AG09309 (cell line): ENCODE results near the gene MAN1B1.

Source experiments
- DNase-seq: peaks from one replicate; pipeline ENCODE4 v3.0.0-alpha.2; 2010; ENCODE audit warnings: low read depth
- H3K4me3 ChIP-seq: 2 replicates; pipeline ENCODE4 v1.5.1; 2011; ENCODE audit warnings: mild to moderate bottlenecking, low read depth, low read length, moderate library complexity; ENCODE audit not compliant: control insufficient read depth
- TF ChIP-seq, protein P1 (sequence below): IDR thresholded peaks from 2 replicates; pipeline ENCODE4 v1.5.1; 2011; ENCODE audit warnings: mild to moderate bottlenecking, low read depth, low read length, inconsistent platforms; ENCODE audit not compliant: insufficient read depth, control insufficient read depth; ENCODE audit errors: missing control alignments

The MAN1B1 gene

DNA sequence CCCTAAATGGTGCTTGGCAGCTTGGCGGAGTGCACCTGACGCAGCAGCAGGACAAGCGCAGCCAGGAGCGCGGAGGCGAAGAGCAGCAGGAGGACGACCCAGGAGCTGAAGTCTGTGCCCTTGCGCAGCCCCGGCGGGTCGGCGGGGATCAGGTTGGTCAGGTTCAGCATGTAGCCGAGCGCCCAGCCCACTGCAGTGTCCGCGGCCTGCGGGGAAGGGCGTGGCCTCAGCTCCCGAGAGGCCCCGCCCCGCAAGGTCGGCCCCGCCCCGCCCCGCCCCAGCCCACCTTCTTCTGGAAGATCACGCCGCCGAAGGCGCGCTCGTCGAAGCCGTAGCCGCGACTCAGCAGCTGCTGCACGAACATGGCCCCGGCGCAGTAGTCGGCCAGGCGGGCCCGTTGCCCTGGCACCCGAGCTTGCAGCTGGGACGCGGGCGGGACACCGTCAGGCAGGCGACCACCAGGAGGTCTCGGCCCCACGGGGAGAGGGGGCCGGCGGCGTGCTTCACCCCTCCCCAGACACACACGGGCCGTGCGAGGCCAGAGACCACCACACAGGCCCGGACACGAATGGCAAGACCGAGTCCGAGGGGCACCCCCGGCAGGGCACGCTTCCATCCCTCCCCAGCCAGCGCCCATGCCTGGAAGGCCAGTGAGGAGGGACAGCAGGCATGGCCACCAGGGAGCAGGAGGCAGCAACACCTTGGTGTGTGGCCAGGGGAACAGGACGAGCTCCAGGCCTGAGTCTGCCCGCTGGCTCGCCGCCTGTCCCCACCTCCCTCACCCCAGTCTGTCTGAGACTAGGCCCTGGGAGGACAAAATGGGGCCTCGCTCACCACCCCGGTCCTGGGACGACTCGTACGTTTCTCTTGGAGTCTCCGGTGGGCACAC lies 37.9 kb upstream of the MAN1B1 start:
- H3K4me3 ChIP-seq = no peak overlapping the region
- DNase-seq = no peak
- TF ChIP-seq, protein P1, sequence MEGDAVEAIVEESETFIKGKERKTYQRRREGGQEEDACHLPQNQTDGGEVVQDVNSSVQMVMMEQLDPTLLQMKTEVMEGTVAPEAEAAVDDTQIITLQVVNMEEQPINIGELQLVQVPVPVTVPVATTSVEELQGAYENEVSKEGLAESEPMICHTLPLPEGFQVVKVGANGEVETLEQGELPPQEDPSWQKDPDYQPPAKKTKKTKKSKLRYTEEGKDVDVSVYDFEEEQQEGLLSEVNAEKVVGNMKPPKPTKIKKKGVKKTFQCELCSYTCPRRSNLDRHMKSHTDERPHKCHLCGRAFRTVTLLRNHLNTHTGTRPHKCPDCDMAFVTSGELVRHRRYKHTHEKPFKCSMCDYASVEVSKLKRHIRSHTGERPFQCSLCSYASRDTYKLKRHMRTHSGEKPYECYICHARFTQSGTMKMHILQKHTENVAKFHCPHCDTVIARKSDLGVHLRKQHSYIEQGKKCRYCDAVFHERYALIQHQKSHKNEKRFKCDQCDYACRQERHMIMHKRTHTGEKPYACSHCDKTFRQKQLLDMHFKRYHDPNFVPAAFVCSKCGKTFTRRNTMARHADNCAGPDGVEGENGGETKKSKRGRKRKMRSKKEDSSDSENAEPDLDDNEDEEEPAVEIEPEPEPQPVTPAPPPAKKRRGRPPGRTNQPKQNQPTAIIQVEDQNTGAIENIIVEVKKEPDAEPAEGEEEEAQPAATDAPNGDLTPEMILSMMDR = no peak

GRCh38 chr9:137049544-137050449 lies 37.0 kb upstream of the MAN1B1 start:
- no peak for DNase-seq

DNA sequence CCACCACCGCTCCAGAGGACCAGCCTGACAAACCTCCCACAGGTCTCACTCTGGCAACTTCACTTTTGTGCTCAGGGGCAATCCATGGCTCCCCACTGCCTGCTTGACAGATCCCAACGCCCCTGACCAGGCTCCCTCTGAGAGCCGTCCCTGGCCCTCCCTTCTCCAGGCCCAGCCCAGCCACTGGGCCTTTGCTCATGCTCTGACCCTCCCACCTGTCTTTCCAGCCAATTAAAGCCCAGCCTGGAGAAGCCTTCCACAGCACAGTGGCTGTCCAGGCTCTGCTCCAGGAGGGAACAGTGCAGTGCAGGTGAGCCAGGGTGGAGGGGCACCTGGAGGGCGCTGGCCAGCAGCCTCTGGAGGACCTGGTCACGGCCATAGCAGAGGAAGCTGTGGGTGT lies 36.2 kb upstream of the MAN1B1 start:
- TF ChIP-seq, protein P1 = no peak
- H3K4me3 ChIP-seq = no peak overlapping the region
- no peak for DNase-seq

More at GRCh38 chr9:137049544-137050449, 37.0 kb upstream of the MAN1B1 start:
- TF ChIP-seq, protein P1 = peak; percentile 68
- H3K4me3 ChIP-seq = no peak overlapping the region

GRCh38 chr9:137051145-137051724 lies 35.5 kb upstream of the MAN1B1 start:
- DNase-seq = no peak
- no peak overlapping the region for H3K4me3 ChIP-seq
- TF ChIP-seq, protein P1 = no peak

GRCh38 chr9:137052293-137052692 lies 34.5 kb upstream of the MAN1B1 start:
- DNase-seq = no peak
- no peak overlapping the region for H3K4me3 ChIP-seq
- TF ChIP-seq, protein P1 = no peak

GRCh38 chr9:137052998-137053943 lies 33.5 kb upstream of the MAN1B1 start:
- TF ChIP-seq, protein P1 = no peak
- H3K4me3 ChIP-seq = no peak overlapping the region
- no peak for DNase-seq
